Caco-2 (cell line): ENCODE data around the gene AHCYL1. TPM values are rescaled to one million over a fixed set of nuclear protein-coding genes. Genes with fewer than 3 reads are reported as not detected.

Experiments used
- BruUV-seq: library from RNA; stranded (reverse); fragments of 400-500 nt; replicated peaks from 2 replicates; lab custom pipeline; 2021; lab: Mats Ljungman, UMichigan
- CTCF ChIA-PET: fragments of 300-600 bp; sonication (Branson Sonifier 250); formaldehyde crosslinking; loops from one replicate; lab custom pipeline; 2022; ENCODE audit warnings: antibody characterized with exemption; lab: Charles Lee
- POLR2A ChIA-PET: fragments of 300-600 bp; sonication (Branson Sonifier 250); formaldehyde crosslinking; loops from one replicate; lab custom pipeline; 2022; ENCODE audit warnings: antibody characterized with exemption; lab: Charles Lee
- DNase-seq, 2 experiments: peaks; one replicate each; pipeline versions ENCODE4 v3.0.0 to v3.0.0-alpha.2; 2020 to 2022
- H3K27me3 ChIP-seq: replicated peaks from 2 replicates; pipeline ENCODE4 v1.6.0; 2011; ENCODE audit warnings: low read length; ENCODE audit not compliant: control insufficient read depth, insufficient read depth
- H3K36me3 ChIP-seq: 2 replicates; pipeline ENCODE4 v1.5.1; 2011; ENCODE audit warnings: low read length; ENCODE audit not compliant: control insufficient read depth, insufficient read depth
- H3K4me1 ChIP-seq: fragments of 250-450 bp; sonication (Bioruptor Pico); 2 replicates; pipeline ENCODE4 v1.5.1; 2020; ENCODE audit warnings: mild to moderate bottlenecking
- H3K4me3 ChIP-seq: 2 replicates; pipeline ENCODE4 v1.5.1; 2011; ENCODE audit warnings: low read depth, mild to moderate bottlenecking, control low read depth, low read length
- H3K9me3 ChIP-seq: fragments of 250-450 bp; sonication (Bioruptor Pico); 2 replicates; pipeline ENCODE4 v1.5.1; 2020; ENCODE audit warnings: mild to moderate bottlenecking, moderate library complexity
- H3K27ac Mint-ChIP-seq: one replicate; pipeline ENCODE4 v1.8.0; 2022; ENCODE audit warnings: mixed read lengths; ENCODE audit not compliant: unreplicated experiment
- H3K27me3 Mint-ChIP-seq: one replicate; pipeline ENCODE4 v1.8.0; 2022; ENCODE audit warnings: mixed read lengths; ENCODE audit not compliant: insufficient read depth, unreplicated experiment
- H3K36me3 Mint-ChIP-seq: one replicate; pipeline ENCODE4 v1.8.0; 2022; ENCODE audit warnings: mild to moderate bottlenecking, mixed read lengths; ENCODE audit not compliant: insufficient read depth, unreplicated experiment
- H3K4me1 Mint-ChIP-seq: one replicate; pipeline ENCODE4 v1.8.0; 2022; ENCODE audit warnings: low read depth, mixed read lengths; ENCODE audit not compliant: unreplicated experiment
- H3K4me3 Mint-ChIP-seq: one replicate; pipeline ENCODE4 v1.8.0; 2022; ENCODE audit warnings: mild to moderate bottlenecking, moderate library complexity, mixed read lengths; ENCODE audit not compliant: unreplicated experiment
- H3K9me3 Mint-ChIP-seq: one replicate; pipeline ENCODE4 v1.8.0; 2022; ENCODE audit warnings: mixed read lengths; ENCODE audit not compliant: unreplicated experiment
- CTCF ChIP-seq, 2 experiments: fragments of 200-600 bp in 1 of 2; IDR thresholded peaks; 1 replicate in 1 of 2; 2 replicates in 1 of 2; pipeline versions ENCODE4 v1.5.1 to v1.8.0; 2011 to 2022; ENCODE audit warnings: antibody characterized with exemption in 1 of 2, control low read depth in 1 of 2, inconsistent platforms in 1 of 2, low read depth in 1 of 2, low read length in 1 of 2, mild to moderate bottlenecking in 1 of 2, moderate library complexity in 1 of 2; ENCODE audit not compliant: insufficient read depth in 1 of 2, severe bottlenecking in 1 of 2, unreplicated experiment in 1 of 2
- intact Hi-C: fragments of 100-400 bp; cut with micrococcal nuclease; formaldehyde crosslinking; loops from one replicate; pipeline ENCODE4 v1.10.0; 2022; ENCODE audit not compliant: unreplicated experiment
- total RNA-seq: library from RNA; stranded (reverse); gene quantifications from 2 replicates; pipeline ENCODE4 v1.2.3, GENCODE V29; 2022

AHCYL1 gene
- total RNA-seq, 1 experiment from 2014 or later, result 64.2 TPM

GRCh38 chr1:110033421-110033820 lies 48.9 kb downstream of the AHCYL1 start:
- POLR2A ChIA-PET, result no interaction called here
- no peaks in the 10 kb centered on the region for H3K9me3 ChIP-seq
- H3K4me1 ChIP-seq, result no peaks in the 10 kb centered on the region
- peak overlapping the region; percentile 91 for H3K4me3 Mint-ChIP-seq
- peak overlapping the region; percentile 90 for H3K27ac Mint-ChIP-seq
- intact Hi-C loops, result no loop called here
- peaks cover 7% of the 10 kb centered on the region for H3K4me1 Mint-ChIP-seq
- H3K4me3 ChIP-seq, result no peak overlapping the region
- BruUV-seq, result no TSS peak
- peaks cover 12% of the 10 kb centered on the region for H3K36me3 Mint-ChIP-seq
- no peaks in the 10 kb centered on the region for H3K36me3 ChIP-seq
- H3K27me3 Mint-ChIP-seq, result no peaks in the 10 kb centered on the region
- no peak for DNase-seq
- H3K9me3 Mint-ChIP-seq, result no peaks in the 10 kb centered on the region
- CTCF ChIA-PET, result no interaction called here
- TF ChIP-seq CTCF (IDR thresholded peaks at IDR 0.05; ENCODE audit: insufficient read depth in 1 of 2, low read depth in 1 of 2, low read length in 1 of 2, severe bottlenecking in 1 of 2, unreplicated experiment in 1 of 2), result no peak
- no peaks in the 10 kb centered on the region for H3K27me3 ChIP-seq

- CTCF ChIA-PET, result interaction anchor here (0.6 to 2.1 kb wide), 3 partner anchors 14 to 23 kb away, joined by 4 to 8 read pairs (median 5); no protein-coding TSS in a partner anchor
Observed at GRCh38 chr1:110034040-110034450, 49.5 kb downstream of the AHCYL1 start.

More at GRCh38 chr1:110034040-110034450, 49.5 kb downstream of the AHCYL1 start:
- no peaks in the 10 kb centered on the region for H3K9me3 Mint-ChIP-seq
- intact Hi-C loops, result no loop called here
- no TSS peak for BruUV-seq
- peak overlapping the region; percentile 91 for H3K4me3 Mint-ChIP-seq
- no peaks in the 10 kb centered on the region for H3K27me3 Mint-ChIP-seq
- no peak for DNase-seq
- peaks cover 7% of the 10 kb centered on the region for H3K4me1 Mint-ChIP-seq
- TF ChIP-seq CTCF (IDR thresholded peaks at IDR 0.05; ENCODE audit: insufficient read depth in 1 of 2, low read depth in 1 of 2, low read length in 1 of 2, severe bottlenecking in 1 of 2, unreplicated experiment in 1 of 2), result no peak
- no peaks in the 10 kb centered on the region for H3K9me3 ChIP-seq
- H3K27me3 ChIP-seq, result no peaks in the 10 kb centered on the region
- H3K27ac Mint-ChIP-seq, result peak overlapping the region; percentile 90
- H3K4me1 ChIP-seq, result no peaks in the 10 kb centered on the region
- POLR2A ChIA-PET, result interaction anchor here (0.8 to 1.5 kb wide), 2 partner anchors 50 to 930 kb away, joined by 3 to 6 read pairs; partner anchors contain the start of gene AHCYL1
- H3K4me3 ChIP-seq, result peak overlapping the region; percentile 36
- H3K36me3 Mint-ChIP-seq, result peaks cover 18% of the 10 kb centered on the region
- H3K36me3 ChIP-seq, result no peaks in the 10 kb centered on the region; the same call in 1 of the 2 replicates
